OCI-LY1 (cell line): ENCODE measurements around the gene WWOX.

Experiments used
- EZH2 ChIP-seq: fragments of 200-600 bp; sonication (generic), shearing (Covaris generic); IDR thresholded peaks from 2 replicates; pipeline ENCODE4 v1.8.0; 2017; ENCODE audit warnings: borderline replicate concordance, mixed run types, mild to moderate bottlenecking, antibody characterized with exemption, low read length, moderate library complexity, mixed read lengths
- TF ChIP-seq, protein P1 (sequence below): fragments of 200-600 bp; sonication (generic), shearing (Covaris generic); IDR thresholded peaks from 2 replicates; pipeline ENCODE4 v1.5.1; 2017; ENCODE audit warnings: mild to moderate bottlenecking, antibody characterized with exemption, low read length, moderate library complexity, mixed read lengths

DNA sequence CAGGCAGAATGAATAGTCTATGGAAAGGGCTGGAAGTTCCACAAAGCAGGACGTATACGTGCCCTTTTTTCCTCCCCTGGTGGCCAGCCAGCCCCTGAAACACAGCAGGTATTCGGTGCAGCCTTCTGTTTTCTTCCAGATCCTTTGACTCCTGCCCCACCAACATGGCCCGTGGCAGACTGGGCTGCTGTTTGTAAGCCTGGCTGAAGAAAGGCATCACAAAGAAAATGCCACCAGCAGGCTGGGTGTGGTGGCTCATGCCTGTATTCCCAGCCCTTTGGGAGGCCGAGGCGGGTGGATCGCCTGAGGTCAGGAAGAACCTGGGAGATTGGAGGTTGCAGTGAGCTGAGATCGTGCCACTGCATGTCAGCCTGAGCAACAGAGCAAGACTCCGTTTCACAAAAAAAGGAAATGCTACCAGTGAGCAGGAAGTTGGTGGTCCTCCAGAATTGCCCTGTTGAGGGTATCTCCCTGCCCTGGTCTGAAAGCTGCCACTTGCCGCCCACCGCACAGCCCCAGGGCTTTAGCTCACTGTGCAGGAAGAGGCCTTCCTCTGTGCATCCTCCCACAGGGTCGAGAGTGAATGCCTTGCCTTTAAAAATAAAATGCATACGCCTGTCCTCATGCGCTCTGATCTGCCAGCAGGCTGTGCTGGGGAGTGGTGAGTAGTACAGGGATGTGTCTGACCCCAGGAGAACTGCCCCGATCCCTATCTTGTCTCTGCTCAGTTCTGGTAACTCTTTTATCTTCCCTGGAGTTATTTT is 913.4 kb downstream of the WWOX start:
- TF ChIP-seq, protein P1, sequence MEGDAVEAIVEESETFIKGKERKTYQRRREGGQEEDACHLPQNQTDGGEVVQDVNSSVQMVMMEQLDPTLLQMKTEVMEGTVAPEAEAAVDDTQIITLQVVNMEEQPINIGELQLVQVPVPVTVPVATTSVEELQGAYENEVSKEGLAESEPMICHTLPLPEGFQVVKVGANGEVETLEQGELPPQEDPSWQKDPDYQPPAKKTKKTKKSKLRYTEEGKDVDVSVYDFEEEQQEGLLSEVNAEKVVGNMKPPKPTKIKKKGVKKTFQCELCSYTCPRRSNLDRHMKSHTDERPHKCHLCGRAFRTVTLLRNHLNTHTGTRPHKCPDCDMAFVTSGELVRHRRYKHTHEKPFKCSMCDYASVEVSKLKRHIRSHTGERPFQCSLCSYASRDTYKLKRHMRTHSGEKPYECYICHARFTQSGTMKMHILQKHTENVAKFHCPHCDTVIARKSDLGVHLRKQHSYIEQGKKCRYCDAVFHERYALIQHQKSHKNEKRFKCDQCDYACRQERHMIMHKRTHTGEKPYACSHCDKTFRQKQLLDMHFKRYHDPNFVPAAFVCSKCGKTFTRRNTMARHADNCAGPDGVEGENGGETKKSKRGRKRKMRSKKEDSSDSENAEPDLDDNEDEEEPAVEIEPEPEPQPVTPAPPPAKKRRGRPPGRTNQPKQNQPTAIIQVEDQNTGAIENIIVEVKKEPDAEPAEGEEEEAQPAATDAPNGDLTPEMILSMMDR = no peak
- TF ChIP-seq EZH2 = no peak
